GM23338 (cell line): ENCODE measurements around the gene TNFSF13B. TPM values are rescaled to one million over a fixed set of nuclear protein-coding genes. Genes with fewer than 3 reads are reported as not detected.

Source experiments
- ATAC-seq: fragments of 200-7000 bp; cut with Tn5 transposase; 3 replicates; pipeline ENCODE4 v1.9.1; 2020
- DNase-seq: peaks from one replicate; pipeline ENCODE4 v3.0.0-alpha.2; 2015; ENCODE audit warnings: low spot score
- H2AFZ ChIP-seq: fragments of 200-600 bp; sonication (generic); 2 replicates; pipeline ENCODE4 v1.8.0; 2016; ENCODE audit warnings: antibody characterized with exemption, mild to moderate bottlenecking, moderate library complexity
- H3F3A ChIP-seq: fragments of 200-600 bp; sonication (generic); replicated peaks from 2 replicates; pipeline ENCODE4 v1.8.0; 2017; ENCODE audit warnings: antibody characterized with exemption, mixed run types, low read depth
- H3K27ac ChIP-seq: fragments of 200-600 bp; sonication (generic); 2 replicates; pipeline ENCODE4 v1.6.1; 2016; ENCODE audit warnings: low read depth
- H3K27me3 ChIP-seq: fragments of 200-600 bp; sonication (generic); 2 replicates; pipeline ENCODE4 v1.8.0; 2016; ENCODE audit warnings: mild to moderate bottlenecking, mixed run types, moderate library complexity; ENCODE audit not compliant: insufficient read depth
- H3K36me3 ChIP-seq: fragments of 200-600 bp; sonication (generic); 2 replicates; pipeline ENCODE4 v1.8.0; 2016; ENCODE audit warnings: mild to moderate bottlenecking; ENCODE audit not compliant: insufficient read depth
- H3K4me1 ChIP-seq: fragments of 200-600 bp; sonication (generic); 2 replicates; pipeline ENCODE4 v1.8.0; 2016; ENCODE audit warnings: mild to moderate bottlenecking, moderate library complexity; ENCODE audit not compliant: insufficient read depth
- H3K4me2 ChIP-seq: fragments of 200-600 bp; sonication (generic); 2 replicates; pipeline ENCODE4 v1.7.1; 2017; ENCODE audit warnings: mixed run types
- H3K4me3 ChIP-seq: fragments of 200-600 bp; sonication (generic); 2 replicates; pipeline ENCODE4 v1.6.1; 2016; ENCODE audit warnings: mixed run types
- H3K79me2 ChIP-seq: fragments of 200-600 bp; sonication (generic); replicated peaks from 2 replicates; pipeline ENCODE4 v1.8.0; 2017; ENCODE audit warnings: mild to moderate bottlenecking; ENCODE audit not compliant: insufficient read depth
- H3K9me2 ChIP-seq: fragments of 200-600 bp; sonication (generic); 2 replicates; pipeline ENCODE4 v1.8.0; 2017; ENCODE audit not compliant: insufficient read depth
- H4K20me1 ChIP-seq: fragments of 200-600 bp; sonication (generic); replicated peaks from 2 replicates; pipeline ENCODE4 v1.8.0; 2017; ENCODE audit warnings: mild to moderate bottlenecking; ENCODE audit not compliant: insufficient read depth
- H3K27ac Mint-ChIP-seq: 2 replicates; pipeline ENCODE4 v1.8.0; 2020; ENCODE audit warnings: inconsistent platforms, mild to moderate bottlenecking, moderate library complexity, mixed read lengths
- H3K27me3 Mint-ChIP-seq: 3 replicates; pipeline ENCODE4 v1.8.0; 2022; ENCODE audit warnings: low read depth, mild to moderate bottlenecking, moderate library complexity, mixed read lengths, inconsistent platforms; ENCODE audit not compliant: insufficient read depth, poor library complexity
- H3K36me3 Mint-ChIP-seq: 3 replicates; pipeline ENCODE4 v1.8.0; 2021; ENCODE audit warnings: low read depth, mild to moderate bottlenecking, inconsistent platforms, moderate library complexity, mixed read lengths
- H3K4me1 Mint-ChIP-seq: 3 replicates; pipeline ENCODE4 v1.8.0; 2020; ENCODE audit warnings: mild to moderate bottlenecking, inconsistent platforms, mixed read lengths
- H3K4me3 Mint-ChIP-seq: 3 replicates; pipeline ENCODE4 v1.8.0; 2021; ENCODE audit warnings: moderate library complexity, mild to moderate bottlenecking, inconsistent platforms, mixed read lengths
- H3K9me3 Mint-ChIP-seq: 3 replicates; pipeline ENCODE4 v1.8.0; 2020; ENCODE audit warnings: moderate library complexity, mild to moderate bottlenecking, inconsistent platforms, mixed read lengths
- EZH2 ChIP-seq: fragments of 200-600 bp; sonication (generic); IDR thresholded peaks from one replicate; pipeline ENCODE4 v1.8.0; 2017; ENCODE audit warnings: antibody characterized with exemption, mild to moderate bottlenecking, low read depth; ENCODE audit not compliant: unreplicated experiment
- EZH2phosphoT487 ChIP-seq: fragments of 200-600 bp; sonication (generic); IDR thresholded peaks from one replicate; pipeline ENCODE4 v1.8.1; 2018; ENCODE audit warnings: antibody characterized with exemption; ENCODE audit not compliant: unreplicated experiment
- JUNB ChIP-seq: IDR thresholded peaks from one replicate; pipeline ENCODE4 v1.6.1; 2016; ENCODE audit warnings: antibody characterized with exemption; ENCODE audit not compliant: unreplicated experiment
- STAT1 ChIP-seq: IDR thresholded peaks from one replicate; pipeline ENCODE4 v1.6.1; 2016; ENCODE audit warnings: antibody characterized with exemption; ENCODE audit not compliant: unreplicated experiment
- polyA plus RNA-seq: library from polyadenylated mRNA; unstranded; fragments of >200 nt; fragmentation: Nextera tagmentation; extraction: Ambion mirVana; gene quantifications from 2 replicates; pipeline ENCODE4 v1.2.1, GENCODE V29; 2016
- total RNA-seq: library from RNA; depleted of rRNA; stranded (reverse); fragments of >200 nt; shearing (Covaris generic); gene quantifications from 2 replicates; pipeline ENCODE4 v1.2.3, GENCODE V29; 2014
- TF ChIP-seq, protein P1 (sequence below): fragments of 250-450 bp; sonication (Bioruptor Pico); IDR thresholded peaks from 2 replicates; pipeline ENCODE4 v1.5.0; 2020; ENCODE audit warnings: mild to moderate bottlenecking, moderate library complexity
- TF ChIP-seq, protein P2 (sequence below): IDR thresholded peaks from one replicate; pipeline ENCODE4 v1.6.1; 2018; ENCODE audit warnings: antibody characterized with exemption; ENCODE audit not compliant: unreplicated experiment
- TF ChIP-seq, protein P3 (sequence below): IDR thresholded peaks from 2 replicates; pipeline ENCODE4 v1.6.1; 2016; ENCODE audit warnings: antibody characterized with exemption
- TF ChIP-seq, protein P4 (sequence below), 2 experiments: fragments of 200-600 bp in 1 of 2; sonication (generic) in 1 of 2; conservative IDR thresholded peaks; 2 replicates each; pipeline versions ENCODE4 v1.5.1 to v1.6.1; 2016 to 2017; ENCODE audit warnings: antibody characterized with exemption in 2 of 2, low read depth in 2 of 2, mild to moderate bottlenecking in 2 of 2, moderate library complexity in 1 of 2

The TNFSF13B gene
- total and polyA plus RNA-seq, 2 experiments from 2014 or later, result 0.10 to 0.55 TPM

DNA sequence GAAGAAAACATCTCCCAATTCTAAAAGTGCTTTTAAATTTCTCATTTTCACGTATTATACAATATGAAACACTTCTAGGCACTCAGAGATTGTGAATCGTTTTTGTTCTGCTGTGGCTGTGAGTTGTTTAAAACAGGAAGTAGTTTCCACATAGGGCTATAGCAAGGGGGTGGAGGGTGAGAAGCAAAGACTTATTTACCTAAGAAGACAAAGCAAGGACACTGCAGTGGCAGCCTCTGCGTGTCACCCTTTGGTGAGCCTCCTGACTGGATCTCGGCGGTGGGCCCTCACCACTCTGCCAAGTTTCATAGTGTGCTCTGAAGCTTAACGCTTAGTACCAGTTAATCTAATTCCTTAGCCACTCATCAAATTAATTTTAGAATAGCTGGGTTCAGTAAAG lies 56.8 kb downstream of the TNFSF13B start:
- no peaks in the 10 kb centered on the region for H3K27me3 ChIP-seq
- no peaks in the 10 kb centered on the region for H3K9me2 ChIP-seq
- no peaks in the 10 kb centered on the region for H3K36me3 ChIP-seq
- DNase-seq (peak; percentile 27), ATAC-seq (peak; percentile 64)
- no peak overlapping the region for H3K27ac ChIP-seq
- H3K36me3 Mint-ChIP-seq, result no peaks in the 10 kb centered on the region
- H4K20me1 ChIP-seq, result no peaks in the 10 kb centered on the region
- H3K4me2 ChIP-seq, result no peak overlapping the region
- H3K4me1 Mint-ChIP-seq, result peaks cover 23% of the 10 kb centered on the region; the same call in 2 of the 3 replicates
- H3F3A ChIP-seq, result no peaks in the 10 kb centered on the region
- H3K9me3 Mint-ChIP-seq, result 0 out of 3 replicates have a peak, but pooled peaks cover 3% of the 10 kb centered on the region
- H3K27ac Mint-ChIP-seq, result no peak overlapping the region
- H3K4me1 ChIP-seq, result peaks cover 21% of the 10 kb centered on the region
- no peak overlapping the region for H3K4me3 ChIP-seq
- peak overlapping the region; percentile 14; the same call in 1 of the 2 replicates for H2AFZ ChIP-seq
- no peaks in the 10 kb centered on the region for H3K79me2 ChIP-seq
- H3K4me3 Mint-ChIP-seq, result no peak overlapping the region
- TF ChIP-seq EZH2 (no peak), EZH2phosphoT487 (no peak), JUNB (no peak), STAT1 (no peak)
- TF ChIP-seq, protein P1, sequence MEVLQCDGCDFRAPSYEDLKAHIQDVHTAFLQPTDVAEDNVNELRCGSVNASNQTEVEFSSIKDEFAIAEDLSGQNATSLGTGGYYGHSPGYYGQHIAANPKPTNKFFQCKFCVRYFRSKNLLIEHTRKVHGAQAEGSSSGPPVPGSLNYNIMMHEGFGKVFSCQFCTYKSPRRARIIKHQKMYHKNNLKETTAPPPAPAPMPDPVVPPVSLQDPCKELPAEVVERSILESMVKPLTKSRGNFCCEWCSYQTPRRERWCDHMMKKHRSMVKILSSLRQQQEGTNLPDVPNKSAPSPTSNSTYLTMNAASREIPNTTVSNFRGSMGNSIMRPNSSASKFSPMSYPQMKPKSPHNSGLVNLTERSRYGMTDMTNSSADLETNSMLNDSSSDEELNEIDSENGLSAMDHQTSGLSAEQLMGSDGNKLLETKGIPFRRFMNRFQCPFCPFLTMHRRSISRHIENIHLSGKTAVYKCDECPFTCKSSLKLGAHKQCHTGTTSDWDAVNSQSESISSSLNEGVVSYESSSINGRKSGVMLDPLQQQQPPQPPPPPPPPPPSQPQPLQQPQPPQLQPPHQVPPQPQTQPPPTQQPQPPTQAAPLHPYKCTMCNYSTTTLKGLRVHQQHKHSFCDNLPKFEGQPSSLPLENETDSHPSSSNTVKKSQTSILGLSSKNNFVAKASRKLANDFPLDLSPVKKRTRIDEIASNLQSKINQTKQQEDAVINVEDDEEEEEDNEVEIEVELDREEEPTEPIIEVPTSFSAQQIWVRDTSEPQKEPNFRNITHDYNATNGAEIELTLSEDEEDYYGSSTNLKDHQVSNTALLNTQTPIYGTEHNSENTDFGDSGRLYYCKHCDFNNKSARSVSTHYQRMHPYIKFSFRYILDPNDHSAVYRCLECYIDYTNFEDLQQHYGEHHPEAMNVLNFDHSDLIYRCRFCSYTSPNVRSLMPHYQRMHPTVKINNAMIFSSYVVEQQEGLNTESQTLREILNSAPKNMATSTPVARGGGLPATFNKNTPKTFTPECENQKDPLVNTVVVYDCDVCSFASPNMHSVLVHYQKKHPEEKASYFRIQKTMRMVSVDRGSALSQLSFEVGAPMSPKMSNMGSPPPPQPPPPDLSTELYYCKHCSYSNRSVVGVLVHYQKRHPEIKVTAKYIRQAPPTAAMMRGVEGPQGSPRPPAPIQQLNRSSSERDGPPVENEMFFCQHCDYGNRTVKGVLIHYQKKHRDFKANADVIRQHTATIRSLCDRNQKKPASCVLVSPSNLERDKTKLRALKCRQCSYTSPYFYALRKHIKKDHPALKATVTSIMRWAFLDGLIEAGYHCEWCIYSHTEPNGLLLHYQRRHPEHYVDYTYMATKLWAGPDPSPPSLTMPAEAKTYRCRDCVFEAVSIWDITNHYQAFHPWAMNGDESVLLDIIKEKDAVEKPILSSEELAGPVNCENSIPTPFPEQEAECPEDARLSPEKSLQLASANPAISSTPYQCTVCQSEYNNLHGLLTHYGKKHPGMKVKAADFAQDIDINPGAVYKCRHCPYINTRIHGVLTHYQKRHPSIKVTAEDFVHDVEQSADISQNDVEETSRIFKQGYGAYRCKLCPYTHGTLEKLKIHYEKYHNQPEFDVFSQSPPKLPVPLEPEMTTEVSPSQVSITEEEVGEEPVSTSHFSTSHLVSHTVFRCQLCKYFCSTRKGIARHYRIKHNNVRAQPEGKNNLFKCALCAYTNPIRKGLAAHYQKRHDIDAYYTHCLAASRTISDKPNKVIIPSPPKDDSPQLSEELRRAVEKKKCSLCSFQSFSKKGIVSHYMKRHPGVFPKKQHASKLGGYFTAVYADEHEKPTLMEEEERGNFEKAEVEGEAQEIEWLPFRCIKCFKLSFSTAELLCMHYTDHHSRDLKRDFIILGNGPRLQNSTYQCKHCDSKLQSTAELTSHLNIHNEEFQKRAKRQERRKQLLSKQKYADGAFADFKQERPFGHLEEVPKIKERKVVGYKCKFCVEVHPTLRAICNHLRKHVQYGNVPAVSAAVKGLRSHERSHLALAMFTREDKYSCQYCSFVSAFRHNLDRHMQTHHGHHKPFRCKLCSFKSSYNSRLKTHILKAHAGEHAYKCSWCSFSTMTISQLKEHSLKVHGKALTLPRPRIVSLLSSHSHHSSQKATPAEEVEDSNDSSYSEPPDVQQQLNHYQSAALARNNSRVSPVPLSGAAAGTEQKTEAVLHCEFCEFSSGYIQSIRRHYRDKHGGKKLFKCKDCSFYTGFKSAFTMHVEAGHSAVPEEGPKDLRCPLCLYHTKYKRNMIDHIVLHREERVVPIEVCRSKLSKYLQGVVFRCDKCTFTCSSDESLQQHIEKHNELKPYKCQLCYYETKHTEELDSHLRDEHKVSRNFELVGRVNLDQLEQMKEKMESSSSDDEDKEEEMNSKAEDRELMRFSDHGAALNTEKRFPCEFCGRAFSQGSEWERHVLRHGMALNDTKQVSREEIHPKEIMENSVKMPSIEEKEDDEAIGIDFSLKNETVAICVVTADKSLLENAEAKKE (CRISPR knock-in tag), result no peak
- TF ChIP-seq, protein P2, sequence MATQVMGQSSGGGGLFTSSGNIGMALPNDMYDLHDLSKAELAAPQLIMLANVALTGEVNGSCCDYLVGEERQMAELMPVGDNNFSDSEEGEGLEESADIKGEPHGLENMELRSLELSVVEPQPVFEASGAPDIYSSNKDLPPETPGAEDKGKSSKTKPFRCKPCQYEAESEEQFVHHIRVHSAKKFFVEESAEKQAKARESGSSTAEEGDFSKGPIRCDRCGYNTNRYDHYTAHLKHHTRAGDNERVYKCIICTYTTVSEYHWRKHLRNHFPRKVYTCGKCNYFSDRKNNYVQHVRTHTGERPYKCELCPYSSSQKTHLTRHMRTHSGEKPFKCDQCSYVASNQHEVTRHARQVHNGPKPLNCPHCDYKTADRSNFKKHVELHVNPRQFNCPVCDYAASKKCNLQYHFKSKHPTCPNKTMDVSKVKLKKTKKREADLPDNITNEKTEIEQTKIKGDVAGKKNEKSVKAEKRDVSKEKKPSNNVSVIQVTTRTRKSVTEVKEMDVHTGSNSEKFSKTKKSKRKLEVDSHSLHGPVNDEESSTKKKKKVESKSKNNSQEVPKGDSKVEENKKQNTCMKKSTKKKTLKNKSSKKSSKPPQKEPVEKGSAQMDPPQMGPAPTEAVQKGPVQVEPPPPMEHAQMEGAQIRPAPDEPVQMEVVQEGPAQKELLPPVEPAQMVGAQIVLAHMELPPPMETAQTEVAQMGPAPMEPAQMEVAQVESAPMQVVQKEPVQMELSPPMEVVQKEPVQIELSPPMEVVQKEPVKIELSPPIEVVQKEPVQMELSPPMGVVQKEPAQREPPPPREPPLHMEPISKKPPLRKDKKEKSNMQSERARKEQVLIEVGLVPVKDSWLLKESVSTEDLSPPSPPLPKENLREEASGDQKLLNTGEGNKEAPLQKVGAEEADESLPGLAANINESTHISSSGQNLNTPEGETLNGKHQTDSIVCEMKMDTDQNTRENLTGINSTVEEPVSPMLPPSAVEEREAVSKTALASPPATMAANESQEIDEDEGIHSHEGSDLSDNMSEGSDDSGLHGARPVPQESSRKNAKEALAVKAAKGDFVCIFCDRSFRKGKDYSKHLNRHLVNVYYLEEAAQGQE, result no peak
- TF ChIP-seq, protein P3, sequence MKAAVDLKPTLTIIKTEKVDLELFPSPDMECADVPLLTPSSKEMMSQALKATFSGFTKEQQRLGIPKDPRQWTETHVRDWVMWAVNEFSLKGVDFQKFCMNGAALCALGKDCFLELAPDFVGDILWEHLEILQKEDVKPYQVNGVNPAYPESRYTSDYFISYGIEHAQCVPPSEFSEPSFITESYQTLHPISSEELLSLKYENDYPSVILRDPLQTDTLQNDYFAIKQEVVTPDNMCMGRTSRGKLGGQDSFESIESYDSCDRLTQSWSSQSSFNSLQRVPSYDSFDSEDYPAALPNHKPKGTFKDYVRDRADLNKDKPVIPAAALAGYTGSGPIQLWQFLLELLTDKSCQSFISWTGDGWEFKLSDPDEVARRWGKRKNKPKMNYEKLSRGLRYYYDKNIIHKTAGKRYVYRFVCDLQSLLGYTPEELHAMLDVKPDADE, result no peak
- TF ChIP-seq, protein P4, sequence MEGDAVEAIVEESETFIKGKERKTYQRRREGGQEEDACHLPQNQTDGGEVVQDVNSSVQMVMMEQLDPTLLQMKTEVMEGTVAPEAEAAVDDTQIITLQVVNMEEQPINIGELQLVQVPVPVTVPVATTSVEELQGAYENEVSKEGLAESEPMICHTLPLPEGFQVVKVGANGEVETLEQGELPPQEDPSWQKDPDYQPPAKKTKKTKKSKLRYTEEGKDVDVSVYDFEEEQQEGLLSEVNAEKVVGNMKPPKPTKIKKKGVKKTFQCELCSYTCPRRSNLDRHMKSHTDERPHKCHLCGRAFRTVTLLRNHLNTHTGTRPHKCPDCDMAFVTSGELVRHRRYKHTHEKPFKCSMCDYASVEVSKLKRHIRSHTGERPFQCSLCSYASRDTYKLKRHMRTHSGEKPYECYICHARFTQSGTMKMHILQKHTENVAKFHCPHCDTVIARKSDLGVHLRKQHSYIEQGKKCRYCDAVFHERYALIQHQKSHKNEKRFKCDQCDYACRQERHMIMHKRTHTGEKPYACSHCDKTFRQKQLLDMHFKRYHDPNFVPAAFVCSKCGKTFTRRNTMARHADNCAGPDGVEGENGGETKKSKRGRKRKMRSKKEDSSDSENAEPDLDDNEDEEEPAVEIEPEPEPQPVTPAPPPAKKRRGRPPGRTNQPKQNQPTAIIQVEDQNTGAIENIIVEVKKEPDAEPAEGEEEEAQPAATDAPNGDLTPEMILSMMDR (conservative IDR thresholded peaks at IDR 0.05; ENCODE audit: low read depth in 2 of 2), result no peak
- H3K27me3 Mint-ChIP-seq, result peaks cover 1% of the 10 kb centered on the region
